Activated CD8-positive, alpha-beta memory T cell treated with anti-CD3 and anti-CD28 coated beads for 24 hours (primary cell): Measurements from ENCODE around the gene FLT3.
"Not testable (repeated sequence)": the region's sequence is repeated elsewhere in the genome, so short reads cannot be mapped to it uniquely, and the experiment has no call there.

Source experiments
- DNase-seq: peaks from one replicate; pipeline ENCODE4 v3.0.0-alpha.2; 2020

FLT3 gene

DNA sequence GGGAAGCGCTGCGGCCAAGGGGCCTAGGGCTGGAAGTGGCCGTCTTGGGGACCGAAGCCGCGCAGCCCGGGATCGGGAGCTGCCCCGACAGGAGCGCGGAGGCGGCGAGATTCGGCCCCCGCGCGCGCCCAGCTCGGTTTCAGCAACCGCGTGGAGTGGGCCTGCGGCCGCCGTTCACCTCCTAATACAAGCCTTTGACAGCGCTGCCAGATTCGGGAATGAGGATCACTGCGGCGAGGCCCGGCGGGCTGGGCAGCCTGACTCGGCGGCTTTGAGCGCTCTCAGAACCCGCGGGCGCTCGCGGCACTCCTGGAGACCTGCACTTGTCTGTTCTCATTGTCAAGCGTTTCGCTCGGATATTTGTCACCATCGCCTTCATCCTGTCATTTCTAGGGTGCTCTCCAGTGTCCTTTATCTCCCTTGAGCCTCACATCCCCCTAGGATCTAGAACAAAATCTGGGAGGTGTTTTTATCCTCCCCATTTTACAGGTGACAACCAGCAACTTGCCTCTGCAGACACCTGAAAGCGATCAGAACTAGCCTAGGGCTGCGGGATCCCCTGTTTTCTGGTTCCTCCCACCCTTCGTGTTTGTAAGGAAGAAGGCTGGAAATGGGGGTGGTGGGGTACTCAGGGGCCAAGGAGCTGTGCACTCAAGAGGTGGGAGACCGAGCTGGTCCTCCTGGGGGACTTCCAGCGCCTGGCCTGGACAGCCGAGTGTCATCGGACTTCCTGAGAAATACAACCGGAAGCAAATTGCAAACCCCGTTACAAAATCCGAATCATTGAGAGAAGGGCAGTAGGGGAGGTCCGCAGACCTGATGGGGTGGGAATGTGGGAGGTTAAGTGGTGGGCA lies 129.8 kb downstream of the FLT3 start:
- peak; percentile 50 for DNase-seq

DNA sequence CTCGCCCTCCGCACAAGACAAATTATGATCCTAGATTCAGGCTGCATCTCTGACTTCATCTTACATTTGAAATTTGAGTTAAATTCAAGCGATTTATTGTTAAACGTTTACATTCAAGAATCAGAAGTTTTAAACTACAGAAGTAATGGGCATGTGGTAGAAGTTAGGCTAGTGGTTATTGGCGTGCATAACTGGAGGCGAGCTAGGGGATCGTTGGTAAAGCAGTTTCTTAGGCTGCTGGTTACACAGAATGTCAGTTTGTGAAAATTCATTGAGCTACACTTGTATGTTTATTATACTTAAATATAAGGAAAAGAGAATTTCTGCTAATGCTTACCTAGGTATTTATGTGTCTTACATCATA lies 130.5 kb downstream of the FLT3 start:
- DNase-seq = peak; percentile 21

DNA sequence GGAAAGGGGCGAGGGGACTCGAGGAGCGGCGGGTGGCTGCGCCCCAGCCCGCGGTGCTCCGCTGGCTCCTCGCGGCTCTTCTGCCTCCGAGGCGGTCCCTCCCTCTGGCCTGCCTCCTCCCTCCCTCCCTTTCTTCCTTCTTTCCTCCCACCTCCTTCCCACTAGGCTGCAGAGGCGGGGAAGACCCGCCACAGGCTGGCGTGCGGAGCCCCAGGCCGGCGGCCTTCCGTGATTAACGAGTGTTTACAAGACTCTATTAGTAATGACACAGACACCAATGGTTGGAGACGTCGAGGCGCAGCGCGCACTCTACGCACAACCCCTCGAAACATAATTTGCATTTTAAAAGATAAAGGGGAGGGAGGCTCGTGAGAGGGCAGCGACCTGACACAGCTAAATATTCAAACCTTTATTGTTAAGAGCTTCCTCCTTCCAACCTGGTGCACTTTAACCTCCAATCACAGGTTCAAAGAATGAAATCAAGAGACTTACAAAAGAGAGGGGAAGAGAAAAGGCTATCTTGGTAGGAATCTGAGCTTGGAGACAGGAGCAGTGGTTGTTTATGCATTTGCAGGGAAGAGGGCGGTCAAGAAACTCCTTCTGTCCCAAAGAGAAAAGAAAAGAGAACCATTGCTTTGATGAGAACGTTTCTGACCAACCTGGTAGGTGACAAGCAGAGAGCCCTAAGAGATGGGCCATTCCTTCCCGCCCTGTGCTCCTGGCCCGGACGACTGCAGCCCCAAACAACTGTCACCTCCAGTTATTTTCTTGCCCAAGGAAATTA lies 131.1 kb downstream of the FLT3 start, which contains the start of gene CDX2:
Gene CDX2 (minus strand): TSS at position 234 of the 784 bp plus-strand sequence. CDS start 309 bp downstream, outside the sequence.
- peak; percentile 55 for DNase-seq

DNA sequence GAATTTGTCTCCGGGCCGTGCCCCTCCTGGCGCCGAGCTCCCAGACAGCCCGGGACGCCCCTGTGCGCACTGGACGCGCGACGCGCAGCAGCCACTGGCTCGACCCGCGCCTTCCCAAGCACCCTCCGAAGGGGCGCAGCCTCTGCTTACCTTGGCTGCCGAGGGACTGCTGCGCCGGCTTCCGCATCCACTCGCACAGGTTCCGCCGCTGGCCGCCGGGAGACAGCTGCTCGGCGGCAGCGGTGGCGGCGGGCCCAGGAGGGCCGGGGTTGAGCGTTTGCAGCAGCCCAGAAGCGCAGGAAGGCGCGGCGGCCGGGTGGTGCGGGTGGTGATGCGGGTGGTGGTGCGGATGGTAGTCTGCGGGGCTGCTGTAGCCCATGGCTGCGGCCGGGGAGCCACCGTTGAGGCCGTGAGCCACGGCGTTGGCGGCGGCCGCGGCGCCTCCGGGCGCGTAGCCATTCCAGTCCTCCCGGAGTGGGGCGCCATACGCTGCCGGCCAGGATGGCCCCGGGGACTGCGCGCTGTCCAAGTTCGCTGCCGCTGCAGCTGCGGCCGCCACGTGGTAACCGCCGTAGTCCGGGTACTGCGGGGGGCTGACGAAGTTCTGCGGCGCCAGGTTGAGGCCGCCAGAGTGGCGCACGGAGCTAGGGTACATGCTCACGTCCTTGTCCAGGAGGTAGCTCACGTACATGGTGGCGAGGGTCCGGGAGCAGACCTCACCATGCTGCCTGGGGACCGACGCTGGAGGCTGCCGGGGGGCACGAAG lies 131.9 kb downstream of the FLT3 start:
- DNase-seq = no peak

DNA sequence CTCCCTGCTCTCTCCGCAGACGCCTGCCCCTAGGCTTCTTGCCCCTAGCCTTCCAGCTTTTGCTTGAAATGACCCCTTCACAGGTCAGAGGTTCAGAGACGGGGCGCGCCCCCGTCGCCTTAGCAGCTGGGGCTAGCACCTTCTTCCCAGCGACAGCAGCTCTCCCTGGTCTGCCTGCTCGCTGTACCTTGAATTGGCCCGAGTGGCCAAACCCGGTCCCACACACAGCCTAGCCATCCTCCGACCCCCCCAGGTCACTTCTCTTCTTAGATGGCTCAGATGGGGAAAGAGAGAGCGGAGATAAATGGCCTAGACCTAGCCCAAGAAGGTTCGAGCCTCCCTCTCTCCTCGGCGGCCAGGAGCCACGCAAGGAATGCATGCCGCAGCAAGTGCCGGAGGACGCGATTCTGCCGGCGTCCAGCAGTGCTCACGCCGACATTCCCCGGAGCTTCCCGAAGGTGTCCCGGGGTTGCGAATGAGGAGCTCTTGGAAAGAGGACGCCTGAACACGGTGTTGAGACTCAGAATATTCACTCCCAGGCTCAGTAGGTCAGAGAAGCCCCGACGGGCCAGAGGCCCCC lies 132.6 kb downstream of the FLT3 start:
- DNase-seq = peak; percentile 55

DNA sequence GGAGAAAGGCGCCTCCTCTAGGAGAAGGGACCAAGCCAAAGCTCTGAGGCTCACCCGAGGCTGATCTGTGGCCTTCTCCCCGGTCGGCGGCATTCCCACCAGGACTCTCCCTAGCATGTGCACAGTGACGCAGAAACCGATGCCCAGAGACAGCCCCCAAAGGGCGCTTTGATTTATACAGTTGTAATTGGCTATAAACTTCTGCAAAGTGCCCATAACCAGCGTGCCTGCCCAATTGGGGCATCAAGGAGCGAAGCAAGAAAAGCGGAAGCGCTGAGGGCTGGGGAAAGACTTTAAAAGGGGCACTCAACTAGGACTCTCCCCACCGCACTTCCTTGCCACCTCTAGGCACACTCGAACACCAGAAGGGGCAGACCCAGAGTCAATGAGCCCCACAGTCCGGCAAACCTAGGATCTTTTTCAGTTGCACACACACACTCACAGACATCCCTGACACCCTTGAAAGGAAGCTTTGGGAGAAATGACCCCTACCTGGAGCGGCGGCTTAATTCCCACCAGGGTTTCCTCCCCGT lies 133.1 kb downstream of the FLT3 start:
- DNase-seq = peak; percentile 53

DNA sequence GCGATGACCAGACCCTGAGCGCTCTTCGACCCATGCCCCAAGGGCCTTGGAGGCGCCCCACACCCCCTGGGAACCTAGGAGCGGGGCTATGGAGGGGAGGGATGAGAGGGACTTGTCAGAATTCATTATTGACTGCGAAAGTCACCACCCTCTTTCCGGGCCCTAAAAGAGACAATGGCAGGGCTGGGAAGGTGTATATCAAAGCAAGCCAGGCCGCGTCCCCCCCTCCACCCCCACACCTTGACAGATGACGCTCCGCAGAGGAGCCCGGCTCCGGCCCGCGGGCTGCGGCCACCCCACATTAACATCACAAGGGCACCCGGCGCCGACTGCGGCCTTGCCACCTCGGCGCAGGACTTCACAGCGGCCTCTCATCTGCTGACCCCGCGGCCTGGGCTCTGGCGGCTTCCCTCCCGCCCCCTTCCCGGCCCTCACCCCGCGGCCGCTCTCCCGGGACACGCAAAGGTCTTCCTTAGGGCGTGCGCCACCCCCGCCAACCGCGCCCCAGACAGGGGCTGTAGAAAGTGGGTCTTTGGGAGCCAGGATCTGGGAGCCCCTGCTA lies 133.7 kb downstream of the FLT3 start:
- no peak for DNase-seq

DNA sequence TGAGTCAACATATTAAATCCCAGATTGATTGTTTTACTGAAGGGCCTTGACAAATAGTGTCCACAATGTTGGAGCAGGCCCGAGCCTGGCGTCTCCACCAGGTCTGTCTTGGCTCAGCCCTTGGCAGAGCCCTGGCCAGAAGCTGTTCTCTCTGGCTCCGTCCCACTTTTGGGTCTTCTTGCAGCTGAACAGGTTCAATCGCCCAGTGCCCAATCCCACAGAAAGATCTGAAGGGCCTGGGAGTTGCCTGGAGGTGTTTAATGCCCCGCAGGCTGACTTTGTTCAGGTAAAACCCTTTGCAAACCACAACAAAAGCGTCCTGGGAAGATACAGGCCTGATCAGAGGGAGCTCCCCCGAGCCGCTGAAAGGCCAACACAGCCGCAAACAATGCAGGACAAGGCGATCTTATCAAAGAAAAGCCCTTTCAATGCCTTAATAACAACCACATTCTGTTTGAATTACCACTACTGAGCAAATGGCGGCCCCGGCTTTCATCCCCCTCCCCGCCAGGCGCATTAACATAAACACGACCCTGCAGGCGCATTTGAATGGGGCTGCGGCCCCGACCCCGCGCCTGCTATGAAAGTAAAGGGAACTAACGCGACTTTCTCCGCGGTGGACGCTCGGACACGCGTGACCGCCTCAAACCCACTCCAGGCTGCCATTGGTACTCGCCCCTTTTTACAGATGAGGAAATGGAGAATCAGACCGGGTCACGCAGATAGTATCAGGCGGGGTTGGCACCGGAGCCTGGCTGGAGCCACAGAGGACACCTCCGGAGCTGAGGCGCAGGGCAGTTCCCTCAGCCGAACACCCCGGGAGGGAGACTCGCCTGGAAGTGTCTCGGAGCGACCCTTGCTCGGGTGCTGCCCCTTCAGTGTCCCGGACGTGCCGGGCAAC lies 134.4 kb downstream of the FLT3 start:
- DNase-seq = no peak

DNA sequence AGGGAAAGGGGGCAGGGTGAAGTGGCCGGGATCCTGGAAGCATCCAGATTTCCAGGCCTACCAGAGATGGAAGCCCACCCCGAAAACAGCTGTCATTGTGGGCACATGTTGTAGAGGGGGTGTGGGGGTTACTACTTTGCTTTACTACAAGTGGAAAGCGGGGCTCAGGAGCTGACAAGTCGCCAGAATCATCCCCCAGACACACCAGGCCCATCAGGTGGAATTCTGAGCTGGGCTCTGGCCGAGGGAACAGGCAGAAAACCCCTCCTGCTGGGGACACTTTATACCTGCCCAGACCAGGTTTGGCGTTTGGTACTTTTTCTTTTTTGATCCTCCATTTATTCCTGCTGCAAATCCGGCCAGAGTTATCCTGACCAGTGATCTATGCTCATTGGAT lies 135.0 kb downstream of the FLT3 start:
- DNase-seq = no peak

DNA sequence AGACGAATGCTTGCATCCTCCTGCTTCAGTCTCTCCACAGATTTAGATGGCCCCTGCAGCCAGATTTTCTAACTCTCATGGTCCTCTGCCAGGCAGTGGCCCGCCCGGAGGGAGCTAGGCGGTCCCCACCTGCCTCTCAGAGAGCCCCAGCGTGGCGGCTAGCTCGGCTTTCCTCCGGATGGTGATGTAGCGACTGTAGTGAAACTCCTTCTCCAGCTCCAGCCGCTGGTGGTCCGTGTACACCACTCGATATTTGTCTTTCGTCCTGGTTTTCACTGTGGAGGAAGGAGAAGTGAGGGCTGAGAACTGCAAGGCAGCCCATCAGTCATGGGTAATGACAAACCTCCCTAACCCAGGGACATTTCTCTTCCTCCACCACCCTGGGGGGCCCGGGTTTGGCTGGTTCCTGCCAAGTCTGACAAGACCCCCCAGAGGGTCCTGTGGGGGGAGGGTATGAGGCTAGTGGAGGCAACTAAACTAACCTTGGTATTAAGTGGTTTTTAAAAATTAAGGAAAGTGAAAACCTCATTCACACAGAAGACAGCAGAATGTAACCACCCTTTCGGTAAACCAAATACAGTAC lies 135.5 kb downstream of the FLT3 start:
- peak; percentile 47 for DNase-seq

DNA sequence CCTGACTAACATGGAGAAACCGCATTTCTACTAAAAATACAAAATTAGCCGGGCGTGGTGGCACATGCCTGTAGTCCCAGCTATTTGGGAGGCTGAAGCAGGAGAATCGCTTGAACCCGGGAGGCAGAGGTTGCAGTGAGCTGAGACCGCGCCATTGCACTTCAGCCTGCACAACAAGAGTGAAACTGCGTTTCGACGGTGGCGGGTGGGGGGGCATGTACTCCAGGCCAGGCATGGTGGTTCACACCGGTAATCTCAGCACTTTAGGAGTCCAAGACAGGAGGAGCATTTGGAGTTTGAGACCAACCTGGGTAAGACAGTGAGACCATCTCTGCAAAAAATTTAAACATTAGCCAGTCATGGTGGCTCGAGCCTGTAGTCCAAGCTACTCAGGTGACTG lies 136.2 kb downstream of the FLT3 start:
- DNase-seq = not testable (repeated sequence)

DNA sequence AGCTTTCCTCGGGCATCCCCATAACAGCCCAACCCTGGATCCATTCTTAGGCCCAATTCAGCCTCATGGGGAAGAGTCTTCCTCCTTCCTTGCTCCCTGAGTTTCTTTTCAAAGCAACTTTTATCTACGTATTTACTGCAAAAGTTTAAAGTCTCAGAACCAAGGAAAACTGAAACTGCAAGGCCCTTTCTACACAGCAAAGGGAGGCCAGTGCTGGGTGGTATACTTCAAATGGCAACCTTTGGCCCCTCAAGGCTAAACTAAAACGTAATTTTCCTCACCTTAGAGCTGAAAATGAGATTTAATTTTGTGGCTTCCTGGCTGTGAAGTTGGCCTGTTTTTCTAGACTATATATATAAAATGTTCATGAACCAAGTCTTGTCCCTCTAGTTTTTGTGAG lies 136.9 kb downstream of the FLT3 start:
- no peak for DNase-seq

DNA sequence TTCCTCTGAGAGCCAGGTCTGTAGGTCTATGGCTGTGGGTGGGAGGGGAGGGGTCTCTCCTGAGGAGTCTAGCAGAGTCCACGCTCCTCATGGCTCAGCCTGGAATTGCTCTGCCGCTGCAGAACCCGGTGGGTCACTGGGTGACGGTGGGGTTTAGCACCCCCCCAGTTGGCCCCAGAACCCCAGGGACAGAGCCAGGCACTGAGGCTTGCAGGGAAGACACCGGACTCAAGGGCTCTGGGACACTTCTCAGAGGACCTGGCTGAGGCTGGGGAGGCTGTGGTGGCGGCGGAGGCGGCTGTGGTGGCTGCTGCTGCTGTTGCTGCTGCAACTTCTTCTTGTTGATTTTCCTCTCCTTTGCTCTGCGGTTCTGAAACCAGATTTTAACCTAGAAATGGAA lies 137.4 kb downstream of the FLT3 start:
- no peak for DNase-seq

DNA sequence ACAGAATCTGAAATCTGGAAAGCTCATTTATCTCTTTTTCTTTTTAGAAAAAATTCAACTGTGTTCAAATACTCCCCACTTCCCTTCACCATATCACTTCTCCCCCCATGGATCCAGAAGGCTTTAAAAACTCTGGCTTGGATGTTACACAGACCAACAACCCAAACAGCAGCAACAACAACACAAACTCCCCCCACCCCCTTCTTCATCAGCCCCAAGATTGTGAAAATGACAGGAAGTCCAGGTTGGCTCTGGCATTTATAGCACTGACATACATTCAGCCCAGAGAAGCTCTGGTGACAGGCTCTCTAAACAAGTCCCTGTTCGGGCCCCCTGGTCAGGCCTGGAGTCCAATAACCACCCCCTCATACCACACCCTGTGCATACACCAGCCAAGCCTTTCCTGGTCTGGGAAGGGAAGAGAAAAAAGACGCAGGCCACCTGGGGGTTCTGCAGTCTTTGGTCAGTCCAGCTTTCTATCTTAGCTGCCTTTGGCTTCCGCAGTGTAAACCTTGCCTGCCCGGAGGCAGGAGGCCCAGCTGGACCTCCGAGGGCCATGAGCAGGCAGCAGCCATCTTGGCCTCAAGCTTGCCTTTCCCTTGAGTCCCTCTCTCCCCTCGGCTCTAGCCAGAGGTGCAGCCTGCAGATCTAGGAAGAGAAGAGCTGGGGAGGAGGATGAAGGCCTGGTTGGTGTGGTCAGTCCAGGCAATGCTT lies 138.1 kb downstream of the FLT3 start:
- DNase-seq = no peak

DNA sequence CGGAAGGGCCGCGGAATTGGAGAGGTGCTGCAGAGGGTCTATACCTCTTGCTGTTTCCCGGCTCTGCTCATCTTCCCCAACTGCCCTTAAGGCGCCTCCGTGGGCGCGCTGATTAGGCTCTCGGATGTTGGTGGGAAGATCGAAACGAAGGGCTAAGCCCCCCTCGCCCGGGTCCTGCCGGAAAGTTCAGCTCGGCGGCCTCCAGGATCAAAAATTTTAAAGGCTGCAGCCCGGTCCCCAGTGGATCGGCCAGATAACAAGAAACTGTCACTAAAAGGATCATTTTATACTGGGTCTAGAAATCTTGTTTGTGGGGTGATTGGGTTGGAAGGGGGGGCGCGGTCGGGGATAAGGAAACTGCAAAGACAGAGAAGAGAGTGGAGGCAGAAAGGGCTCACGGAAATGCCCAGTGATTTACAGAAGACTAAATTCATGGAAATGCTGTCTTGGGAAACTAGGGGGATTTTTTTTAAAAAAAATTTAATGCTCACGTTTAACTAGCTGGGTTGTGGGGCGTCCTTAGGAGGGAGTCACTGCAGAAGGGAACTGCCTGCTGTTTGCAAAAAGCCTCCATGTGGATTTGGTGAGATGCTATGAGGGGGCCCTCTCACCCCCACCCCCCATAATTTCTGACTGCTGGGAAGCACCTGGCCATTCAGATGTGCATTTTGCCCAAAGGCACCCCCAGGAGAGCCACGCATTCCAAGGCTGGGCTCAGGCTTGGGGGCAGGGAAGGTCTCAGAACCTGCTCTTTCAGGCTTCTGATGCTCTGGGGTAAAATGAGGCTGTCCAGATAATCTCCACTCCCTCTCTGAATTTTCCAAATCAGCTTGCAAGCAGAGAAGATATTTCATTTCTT lies 138.9 kb downstream of the FLT3 start:
- DNase-seq = no peak

DNA sequence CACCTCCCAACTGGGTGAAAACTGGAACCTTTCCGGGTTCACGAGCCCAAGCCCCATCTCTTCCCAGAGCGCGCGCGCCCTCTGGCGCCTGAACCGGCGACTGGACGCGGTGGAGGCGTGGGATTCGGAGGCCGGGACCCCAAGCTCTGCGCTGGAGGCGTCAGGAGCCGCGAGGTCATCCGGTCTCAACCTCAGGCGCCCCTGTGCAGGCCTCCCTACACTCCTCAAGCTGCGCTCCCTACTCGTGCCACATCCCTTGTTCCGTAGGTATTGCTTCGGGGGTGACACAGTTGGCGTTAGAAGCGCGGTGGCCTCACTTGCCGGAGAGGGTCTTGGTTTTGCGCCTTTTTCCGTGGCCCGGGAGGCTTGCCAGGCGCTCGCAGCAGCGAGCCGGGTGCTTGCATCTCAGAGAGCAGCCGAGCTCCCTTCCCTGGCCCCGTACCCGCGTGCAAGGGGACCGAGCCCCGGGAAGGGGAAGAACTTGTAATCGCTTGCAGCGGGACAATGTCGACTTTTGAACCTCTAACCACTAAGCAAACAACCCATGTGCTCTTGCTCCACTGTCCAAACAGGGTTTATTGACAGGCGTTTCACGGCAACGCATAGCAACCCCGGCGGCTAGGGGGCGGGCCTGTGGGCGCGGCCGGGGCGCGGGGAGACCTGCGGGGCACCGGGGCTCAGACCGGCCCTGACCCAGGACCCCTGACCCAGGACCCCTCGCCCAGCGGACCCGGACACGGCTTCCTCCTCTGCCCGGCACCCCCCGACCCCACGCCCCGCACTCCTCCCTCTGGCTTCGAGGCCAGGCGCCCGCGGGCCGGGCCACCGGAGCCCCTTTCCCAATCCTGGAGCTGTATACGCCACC lies 139.8 kb downstream of the FLT3 start:
- DNase-seq = no peak

DNA sequence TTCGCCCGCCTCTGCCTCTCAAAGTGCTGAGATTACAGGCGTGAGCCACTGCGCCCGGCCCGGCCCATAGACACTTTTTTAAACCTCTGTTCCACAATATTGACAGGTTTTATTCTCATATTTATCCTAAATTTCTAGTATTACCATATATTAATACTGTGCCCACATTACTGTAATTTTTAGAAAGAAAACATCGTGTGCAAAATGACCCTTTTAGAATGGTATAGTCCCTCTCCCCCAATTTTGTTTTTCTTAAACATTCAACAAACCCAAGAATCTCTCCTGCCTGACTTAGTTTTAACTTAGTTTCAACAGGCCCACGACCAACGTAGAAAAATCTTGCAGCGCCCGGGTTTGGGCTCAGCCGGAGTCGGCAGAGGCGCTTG lies 140.4 kb downstream of the FLT3 start:
- no peak for DNase-seq
